Fibroblast of skin of back (primary cell): ENCODE data around the gene HOXA10.

Experiments
- DNase-seq: peaks from one replicate; pipeline ENCODE4 v3.0.0-alpha.2; 2013

The HOXA10 gene

DNA sequence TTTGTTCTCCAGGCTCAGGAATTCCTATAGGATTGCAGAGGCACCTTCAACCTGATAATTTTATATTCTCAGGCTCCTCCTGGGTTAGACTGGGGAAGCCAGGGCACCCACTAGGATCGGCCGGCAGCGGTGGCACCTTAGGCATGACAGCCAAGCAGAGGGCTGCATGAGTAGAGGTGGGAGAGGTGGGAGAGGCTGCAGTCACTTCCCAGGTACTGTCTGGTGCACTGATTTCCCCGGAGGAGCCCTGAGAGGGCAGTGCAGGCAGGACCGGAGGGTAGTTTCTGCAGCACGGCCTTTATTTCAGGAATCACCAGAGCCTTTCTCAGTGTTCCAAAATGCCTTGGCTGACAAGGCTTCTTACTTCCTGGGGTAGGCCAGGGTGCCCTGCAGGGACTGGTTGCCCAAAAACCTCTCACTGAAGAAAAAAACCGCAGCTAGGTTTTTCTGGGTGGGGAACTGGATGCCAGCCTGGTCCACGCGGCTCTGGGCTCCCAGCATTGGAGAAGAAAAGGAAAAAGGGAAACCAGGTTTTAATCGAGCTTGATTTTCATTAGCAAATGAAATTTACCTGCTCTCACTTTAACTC lies 29.3 kb upstream of the HOXA10 start:
- no peak for DNase-seq

- no peak for DNase-seq
Measured at GRCh38 chr7:27202862-27203134, 28.7 kb upstream of the HOXA10 start.

GRCh38 chr7:27202018-27202861 lies 28.1 kb upstream of the HOXA10 start:
- DNase-seq = no peak

GRCh38 chr7:27201580-27202017 lies 27.5 kb upstream of the HOXA10 start:
- DNase-seq = no peak

GRCh38 chr7:27200761-27201579 lies 26.9 kb upstream of the HOXA10 start:
- DNase-seq = no peak

DNA sequence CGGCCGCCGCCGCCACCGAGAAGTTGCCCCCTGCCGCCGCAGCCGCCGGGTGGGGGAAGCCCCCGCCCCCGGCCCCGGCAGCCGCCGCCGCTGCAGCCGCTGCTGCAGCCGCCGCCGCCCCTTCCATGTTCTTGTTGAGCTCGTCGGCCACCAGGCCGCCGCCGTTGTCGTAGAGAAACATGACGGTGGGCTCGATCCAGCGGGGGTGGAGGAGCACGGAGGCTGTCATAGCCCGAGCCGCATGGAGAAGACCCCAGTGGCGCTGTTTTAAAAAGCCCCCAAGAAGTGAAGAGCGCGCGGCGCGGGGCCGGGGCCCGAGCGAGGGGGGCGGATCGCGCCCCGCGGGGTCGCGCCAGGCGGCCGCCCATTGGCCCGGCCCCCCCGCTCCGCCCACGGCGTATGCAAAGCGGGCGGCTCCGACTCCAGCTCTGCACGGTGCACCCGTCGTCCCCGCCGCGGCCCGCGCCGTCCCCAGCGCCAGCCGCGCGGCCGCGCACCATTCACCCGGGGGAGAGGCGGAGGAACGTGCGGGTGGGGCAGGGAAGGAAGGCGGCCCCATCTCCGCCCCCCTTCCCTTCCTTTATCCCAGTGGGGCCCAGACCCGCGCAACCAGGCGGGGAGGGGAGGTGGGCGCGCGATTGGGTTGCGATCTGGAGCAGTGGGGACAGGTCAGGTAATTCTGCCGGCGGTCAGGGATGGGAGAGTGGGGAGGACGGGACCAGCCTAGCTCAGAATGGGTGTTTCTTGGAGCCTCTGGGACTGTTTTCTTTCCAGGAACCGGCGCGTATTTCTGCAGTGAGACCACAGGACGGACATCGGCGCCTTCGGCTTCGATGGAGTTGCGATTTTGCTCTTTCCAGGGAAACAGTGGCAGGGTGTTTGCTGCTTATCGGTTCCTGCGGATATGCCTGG lies 26.0 kb upstream of the HOXA10 start, which contains the start of gene HOXA13:
TSS of gene HOXA13 (minus strand) at position 243 of the 912 bp plus-strand sequence. CDS start at position 229, 14 bp downstream.
- peak; percentile 16 for DNase-seq

- no peak for DNase-seq
Measured at GRCh38 chr7:27198871-27199801, 25.0 kb upstream of the HOXA10 start.

GRCh38 chr7:27198138-27198841 lies 24.2 kb upstream of the HOXA10 start:
- no peak for DNase-seq

GRCh38 chr7:27197137-27198042 lies 23.3 kb upstream of the HOXA10 start:
- no peak for DNase-seq

DNA sequence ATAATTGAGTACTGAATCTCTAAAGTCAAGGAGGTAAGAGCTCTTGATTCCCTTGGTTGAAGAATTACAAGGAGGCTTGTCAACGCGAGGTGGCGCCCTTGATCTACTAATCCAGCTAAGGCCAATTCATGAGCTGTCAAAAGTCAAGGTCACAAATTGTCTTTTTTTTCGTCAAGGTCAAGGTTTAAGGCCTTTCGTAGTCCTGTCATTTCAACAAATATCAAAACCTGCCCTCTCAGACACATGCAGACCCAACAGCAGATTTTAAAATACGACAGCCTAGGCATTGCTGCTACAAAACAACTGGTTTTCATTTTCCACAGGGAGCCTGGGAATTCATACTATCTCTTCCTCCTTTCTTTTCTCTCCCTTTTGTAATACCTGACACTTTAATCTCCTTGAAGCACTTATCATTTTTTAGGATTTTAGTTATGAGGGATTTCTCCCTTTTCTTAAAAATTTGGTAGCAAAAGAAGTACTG lies 22.2 kb upstream of the HOXA10 start:
- peak; percentile 54 for DNase-seq

- DNase-seq = no peak
Measured at GRCh38 chr7:27194686-27195379, 20.7 kb upstream of the HOXA10 start.

GRCh38 chr7:27194002-27194352 lies 19.9 kb upstream of the HOXA10 start:
- no peak for DNase-seq

GRCh38 chr7:27193335-27194001 lies 19.3 kb upstream of the HOXA10 start:
- no peak for DNase-seq

DNA sequence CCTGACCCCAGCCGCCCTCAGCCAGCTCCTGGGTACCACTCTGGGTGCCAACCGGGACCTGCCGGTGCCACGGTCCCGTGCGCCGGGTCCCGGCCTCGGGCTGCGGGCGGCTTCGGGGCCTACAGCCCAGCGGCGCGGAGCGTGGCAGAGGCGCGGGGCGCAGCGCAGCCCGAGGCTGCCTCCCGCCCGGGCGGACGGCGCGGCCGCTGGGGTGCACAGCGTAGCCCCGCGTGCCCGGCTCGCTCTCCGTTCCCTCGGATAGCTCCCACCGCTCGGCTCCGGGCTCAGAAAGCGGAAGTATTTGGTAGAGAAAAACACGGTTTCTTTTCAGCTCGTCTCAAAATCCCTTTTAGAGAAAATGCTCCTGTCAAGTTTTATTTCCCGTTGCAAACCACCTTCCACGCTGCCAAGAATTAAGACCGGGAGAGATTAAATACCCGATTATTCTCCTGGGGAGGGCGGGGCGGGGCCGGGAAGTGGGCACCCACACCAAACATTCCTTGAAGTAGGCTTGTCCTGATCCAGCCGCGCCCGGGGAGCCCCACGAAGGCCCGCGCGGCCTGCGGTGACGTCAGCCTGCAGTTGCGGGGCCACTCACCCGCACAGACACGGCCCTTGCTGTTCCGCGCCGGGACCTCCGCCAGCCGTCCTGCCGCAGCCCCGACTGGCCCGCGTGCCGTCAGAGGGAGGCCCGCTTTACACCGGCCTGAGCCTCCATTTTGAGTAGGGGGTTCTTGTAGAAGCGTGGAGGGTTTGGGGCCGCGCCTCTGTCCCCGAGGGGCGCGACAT lies 18.6 kb upstream of the HOXA10 start:
- DNase-seq = no peak

GRCh38 chr7:27191833-27192545 lies 17.9 kb upstream of the HOXA10 start:
- DNase-seq = no peak

GRCh38 chr7:27191161-27191731 lies 17.1 kb upstream of the HOXA10 start:
- DNase-seq = no peak
